ENCODE measurements around the gene TSHZ1. TPM values are rescaled to one million over a fixed set of nuclear protein-coding genes. Genes with fewer than 3 reads are reported as not detected.

TSHZ1 gene
- total RNA-seq, 1 experiment from 2014 or later: 7.3 TPM

DNA sequence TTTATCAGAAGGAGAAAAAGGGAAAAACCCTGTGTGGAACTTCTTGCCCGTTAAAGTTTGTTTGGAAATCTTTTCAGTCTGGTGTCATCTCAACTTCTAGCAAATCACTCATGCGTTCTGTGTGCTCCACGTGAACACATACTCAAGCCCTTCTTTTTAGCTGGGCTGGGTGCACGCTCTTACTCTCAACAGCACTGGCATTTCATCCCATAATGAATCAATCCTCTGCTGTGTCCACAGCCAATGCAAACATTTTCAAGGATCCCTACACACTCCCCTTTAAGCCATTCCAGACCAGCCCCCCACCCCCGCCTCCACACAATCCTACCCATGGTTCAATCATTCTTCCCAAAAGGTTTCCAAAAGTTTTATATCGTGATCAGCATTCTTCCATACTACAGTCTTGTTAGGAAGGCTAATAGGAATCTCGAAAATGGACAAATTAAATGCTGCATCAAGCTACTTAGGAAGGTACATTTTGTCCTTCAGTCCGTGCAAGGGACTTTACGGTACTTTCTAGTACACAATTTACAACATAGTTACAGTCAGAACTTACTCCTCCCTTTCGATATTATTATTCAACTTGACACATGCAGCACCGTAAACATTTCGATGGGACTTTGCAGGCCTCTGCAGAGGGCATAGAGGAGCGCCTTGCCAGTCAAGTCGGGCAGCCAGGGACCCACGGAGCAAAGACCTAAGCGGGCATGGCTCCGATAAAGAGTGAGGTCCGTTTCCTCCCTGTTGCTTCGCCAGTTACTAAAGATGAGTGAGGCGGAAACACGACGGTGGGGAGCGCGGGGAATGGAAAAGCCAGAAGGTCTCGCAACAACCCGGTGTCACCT is 3.1 kb upstream of the TSHZ1 start:
- DNase-seq (ENCODE audit: low read depth): no peak

DNA sequence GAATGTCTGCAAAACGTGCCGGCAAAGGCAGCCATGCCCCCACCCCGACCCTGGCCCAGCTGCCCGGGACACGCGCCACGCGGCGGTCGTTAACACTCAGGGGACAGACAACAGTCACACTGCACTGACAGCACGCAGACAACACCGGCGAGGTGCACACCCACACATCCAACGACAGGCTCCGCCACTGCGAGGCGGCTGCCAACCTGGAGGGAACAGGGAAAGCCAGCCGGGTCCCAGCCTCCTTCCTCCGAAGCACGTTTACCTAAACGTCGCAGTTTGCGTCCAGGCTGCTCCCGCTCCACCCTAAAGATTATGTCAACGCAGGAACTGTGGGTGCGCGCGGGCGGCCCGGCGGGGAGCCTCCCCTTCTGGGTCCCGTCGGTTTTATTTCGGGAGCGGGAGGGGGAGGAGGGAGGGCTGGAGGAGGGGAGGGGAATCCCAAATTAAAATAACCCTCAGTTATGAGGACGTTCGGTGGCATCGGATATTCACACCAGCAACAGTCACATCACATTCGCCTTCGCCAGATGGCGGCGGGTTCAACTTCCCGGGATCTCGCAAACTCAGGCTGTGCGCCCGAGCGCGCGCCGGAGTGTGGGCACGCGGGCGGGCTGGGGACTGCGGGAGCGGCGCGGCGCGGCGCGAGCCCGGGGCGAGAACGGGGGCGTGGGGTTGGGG is 2.3 kb upstream of the TSHZ1 start:
- DNase-seq (ENCODE audit: low read depth): peak; percentile 57

DNA sequence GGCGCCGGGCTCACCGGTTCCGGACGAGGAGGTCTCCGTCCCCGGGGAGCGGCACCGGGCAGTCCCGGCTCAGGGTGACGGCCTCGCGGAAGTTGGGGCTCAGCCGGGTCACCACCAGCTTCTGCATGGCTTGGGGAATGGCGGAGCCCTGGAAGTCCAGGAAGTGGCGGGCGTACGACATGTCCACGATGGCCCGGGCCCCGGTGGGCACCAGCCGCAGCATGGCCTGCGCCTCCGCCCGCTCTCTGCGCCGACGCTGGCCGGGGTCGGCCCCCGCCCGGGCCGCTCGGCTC is 1.8 kb upstream of the TSHZ1 start:
- no peak for DNase-seq (ENCODE audit: low read depth)

DNA sequence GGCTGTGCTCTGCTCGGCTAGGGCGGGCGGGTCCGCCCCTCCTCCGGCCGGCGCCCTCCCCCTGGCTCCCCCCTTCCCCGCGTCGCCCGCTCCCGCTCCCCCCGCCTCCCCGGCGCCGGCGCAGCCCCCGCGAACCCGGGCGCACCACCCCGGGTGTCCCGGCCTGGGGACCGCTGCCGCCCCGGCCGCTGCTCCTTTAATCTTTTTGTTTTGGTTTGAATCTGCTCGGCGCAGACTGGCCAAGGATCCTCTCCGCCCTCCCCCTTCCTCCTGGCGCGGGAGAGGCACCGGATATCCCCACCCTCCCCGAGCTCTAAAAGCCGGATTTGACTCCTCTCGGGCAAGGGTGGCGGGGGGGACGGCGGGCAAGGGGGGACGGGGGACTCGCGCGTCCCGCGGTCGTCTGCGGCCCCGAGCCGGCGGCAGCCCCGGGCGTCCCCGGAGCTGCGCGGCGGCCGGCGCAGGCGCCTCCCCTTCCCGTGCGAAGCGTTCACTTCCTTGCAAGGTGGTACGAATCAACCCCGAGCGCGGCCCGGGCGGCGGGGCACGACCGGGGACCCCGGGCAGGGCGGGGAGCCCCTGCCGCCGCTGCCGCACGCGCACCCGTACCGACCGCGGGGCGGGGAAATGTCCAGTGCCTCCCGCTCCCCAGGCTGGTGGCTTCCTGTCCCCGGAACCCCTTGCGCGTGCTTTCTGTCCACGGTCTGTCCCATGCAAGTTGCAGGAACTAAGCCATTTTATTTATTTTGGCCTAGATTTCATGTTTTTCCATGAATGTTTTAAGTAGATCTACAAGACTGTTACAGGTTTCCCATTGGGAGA is 1.3 kb upstream of the TSHZ1 start, which contains the start of gene PTGR3:
TSS of gene PTGR3 (minus strand) at position 11 of the 822 bp plus-strand sequence. CDS start 81 bp downstream, outside the sequence.
- DNase-seq (ENCODE audit: low read depth): peak; percentile 90

DNA sequence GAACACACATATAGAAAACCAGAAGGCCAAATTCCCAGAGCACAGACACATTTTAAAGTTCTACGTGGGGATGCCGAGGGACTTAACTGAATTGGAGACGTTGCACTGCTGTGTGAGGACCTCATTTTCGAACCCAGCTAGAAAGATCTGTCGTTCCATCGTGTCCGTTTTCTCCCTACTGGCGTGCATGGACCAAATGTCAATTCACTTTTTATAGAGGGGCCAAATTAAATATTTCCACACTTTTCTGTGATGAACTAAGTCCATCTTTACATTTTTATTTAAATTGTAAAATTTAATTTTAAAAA is 692 bp upstream of the TSHZ1 start:
- no peak for DNase-seq (ENCODE audit: low read depth)

DNA sequence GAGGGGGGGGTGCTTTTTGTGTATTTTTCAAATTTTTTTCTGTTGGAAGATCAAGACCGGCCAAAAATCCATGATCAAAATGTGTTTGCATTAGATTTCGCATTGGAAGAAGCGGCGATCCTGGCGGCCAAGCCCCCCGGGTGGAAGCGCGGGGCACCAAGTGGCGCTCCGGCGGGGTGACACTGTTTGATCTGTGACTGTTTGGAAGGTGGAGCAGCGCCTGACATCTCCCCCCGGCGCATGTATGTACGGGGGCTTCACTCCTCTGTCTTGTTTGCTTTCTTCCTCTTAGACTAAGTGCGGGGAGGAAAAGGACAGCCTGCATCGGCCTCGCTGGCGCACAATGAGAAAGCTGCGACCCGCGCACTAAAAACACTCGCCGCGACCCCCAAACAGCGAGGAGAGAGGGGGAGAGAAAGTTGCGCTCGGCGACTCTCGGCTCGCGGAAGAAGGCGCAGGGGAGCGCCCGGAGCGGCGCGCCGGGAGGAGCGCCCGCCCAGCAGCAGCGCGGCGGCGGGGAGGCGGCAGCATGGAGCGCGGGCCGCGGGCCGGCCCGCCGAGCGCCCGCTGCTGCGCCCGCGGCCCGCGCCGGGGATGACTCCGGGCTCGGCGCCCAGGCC is 515 bp downstream of the TSHZ1 start:
- DNase-seq (ENCODE audit: low read depth): no peak

DNA sequence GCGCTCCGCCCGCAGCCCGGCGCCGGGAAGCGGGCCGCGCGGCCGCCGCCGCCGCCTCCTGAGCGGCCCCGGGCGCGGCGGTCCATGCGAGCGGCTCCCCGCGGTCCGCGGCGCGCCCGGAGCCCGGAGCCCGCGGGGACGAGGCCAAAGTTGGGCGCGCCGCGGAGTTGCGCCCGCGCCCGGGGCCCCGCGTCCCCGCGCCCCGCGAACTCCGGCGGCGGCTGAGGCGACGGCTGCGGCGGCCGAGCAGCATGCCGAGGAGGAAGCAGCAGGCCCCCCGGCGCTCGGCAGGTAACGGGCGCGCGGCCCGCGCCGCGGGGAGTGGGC is 992 bp downstream of the TSHZ1 start:
- no peak for DNase-seq (ENCODE audit: low read depth)

DNA sequence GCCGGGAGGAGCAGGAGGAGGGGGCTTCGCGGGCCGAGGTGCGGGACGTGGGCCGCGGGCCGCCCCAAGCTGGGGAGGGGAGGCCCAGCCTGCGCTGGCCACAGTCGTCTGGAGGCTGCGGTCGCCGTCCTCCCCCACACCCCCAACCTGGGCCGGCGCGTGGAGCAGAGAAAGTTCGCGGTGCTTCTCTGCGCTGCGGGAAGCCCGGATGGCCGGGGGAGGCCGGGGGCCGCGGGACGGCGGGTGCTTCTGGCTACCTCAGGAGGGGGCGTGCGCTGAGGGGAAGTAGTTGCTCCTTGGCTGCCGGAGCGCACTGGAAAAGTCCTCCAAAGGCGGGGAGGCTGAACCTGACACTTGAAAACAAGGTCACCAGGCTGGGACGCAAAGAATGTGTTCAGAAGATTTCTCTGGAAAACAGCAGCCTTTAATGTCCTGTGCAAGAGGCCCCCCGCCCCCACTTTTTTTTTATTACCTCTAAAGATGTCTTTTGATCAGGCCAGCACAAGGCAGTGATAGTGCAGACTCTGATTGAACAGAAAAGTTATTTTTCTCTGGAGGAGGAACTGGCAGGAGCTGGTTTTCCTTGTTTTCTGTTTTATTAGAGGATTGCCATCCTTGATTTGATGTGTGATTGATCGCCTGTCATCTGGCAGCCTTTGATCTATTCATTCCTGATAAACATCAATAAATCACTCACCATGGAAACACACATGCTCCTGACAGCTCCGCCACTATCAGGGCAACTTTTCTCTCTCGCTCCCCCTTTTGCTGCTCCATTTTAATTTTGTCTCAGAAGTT is 1.6 kb downstream of the TSHZ1 start:
- DNase-seq (ENCODE audit: low read depth): no peak

DNA sequence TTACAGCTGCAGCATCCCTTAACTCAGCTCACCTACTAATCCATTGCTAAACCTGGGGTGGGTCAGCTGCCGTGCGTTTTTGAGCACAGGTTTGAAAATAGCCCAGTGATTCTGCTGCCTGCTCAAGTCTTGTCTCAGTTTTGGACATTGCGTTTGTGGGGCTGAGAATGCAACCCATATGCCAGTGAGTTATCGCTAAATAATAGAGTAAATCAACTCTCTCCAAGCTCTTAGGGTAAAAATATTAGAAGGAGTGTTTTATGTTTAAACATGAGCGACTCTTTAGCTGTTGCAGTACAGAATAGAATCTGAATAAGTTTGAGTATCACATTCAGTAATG is 2.1 kb downstream of the TSHZ1 start:
- no peak for DNase-seq (ENCODE audit: low read depth)

DNA sequence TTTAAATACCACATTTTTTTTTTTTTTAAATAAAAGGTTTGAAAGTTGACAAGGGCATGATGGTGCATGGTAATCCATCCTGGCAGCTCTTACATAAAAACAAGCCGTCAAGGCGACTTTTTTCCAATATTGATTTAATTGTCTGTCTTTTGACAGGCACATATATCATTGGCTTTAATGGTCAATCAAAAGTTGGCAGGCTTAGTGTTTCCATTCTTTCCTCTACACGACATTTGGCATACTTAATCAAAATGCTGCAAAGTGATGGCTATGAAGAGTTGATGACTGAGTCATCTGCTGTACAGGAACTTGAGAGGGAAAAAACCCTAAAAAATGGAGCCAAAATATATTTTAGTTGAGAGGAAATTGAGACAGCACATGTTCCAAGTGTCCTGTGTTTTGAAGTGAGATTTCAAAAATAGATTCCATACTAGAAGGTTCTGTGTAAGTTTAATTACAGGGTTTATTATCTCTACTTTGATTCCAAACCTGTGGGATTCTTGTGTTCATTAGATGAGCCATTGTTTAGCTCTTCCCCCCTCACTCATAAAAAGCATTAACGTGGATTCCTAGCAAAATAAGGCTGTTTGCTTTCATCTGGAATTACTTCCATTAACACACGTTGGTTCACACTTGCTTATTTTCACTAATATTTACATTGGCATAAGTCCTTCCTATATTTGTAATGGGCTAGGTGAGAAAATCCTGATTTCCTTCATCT is 3.2 kb downstream of the TSHZ1 start:
- peak; percentile 32 for DNase-seq (ENCODE audit: low read depth)

DNA sequence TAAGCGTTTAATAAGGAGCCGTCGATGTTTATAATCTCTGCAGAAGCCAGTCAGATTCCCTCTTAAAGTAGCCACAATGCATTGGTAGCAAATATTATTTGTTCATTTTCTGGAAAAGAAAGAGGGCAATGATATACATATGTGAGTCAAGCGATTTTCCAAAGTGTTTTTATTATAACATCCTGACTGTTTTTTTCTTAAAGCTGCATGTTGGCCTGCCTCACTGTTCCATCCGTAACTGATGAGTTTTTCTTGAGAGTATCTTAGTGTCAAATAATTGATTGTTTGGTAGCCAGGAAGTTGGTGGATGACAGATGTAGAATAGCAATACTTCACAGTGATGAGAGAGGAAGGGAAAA is 3.7 kb downstream of the TSHZ1 start:
- no peak for DNase-seq (ENCODE audit: low read depth)

DNA sequence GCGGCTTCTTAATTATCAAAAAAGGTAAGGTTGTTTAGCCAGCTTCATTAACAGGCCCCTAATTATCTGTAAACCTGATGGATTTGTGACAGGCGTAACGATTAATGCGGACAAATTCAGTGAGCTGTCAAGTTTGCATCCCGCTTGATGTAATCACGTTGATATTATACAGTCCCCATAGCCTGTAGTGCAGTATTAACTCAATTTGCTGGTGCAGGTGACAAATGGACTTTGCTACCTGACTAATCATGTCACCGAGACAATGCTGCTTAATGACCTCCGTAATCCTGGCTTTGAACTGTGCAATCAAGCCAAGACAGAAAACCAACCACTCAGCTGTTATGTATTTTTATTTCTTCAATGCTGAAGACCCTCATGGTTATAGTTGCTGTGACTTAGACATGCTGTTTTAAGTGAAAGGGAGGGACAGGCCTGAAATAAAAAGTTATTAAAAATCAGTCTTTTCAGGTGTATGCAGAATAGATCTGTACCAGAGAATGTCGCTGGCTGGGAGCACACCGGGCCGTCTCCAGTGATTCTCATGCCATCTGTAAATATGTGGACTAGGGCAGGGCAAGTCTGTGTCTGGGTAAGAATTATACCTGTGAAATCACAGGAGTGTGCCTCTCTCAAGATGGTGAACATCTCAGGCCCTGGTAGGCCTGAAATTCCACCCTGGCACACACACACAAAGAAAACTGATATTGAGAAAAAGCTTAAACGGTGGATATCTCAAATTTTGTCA is 4.3 kb downstream of the TSHZ1 start:
- DNase-seq (ENCODE audit: low read depth): no peak

DNA sequence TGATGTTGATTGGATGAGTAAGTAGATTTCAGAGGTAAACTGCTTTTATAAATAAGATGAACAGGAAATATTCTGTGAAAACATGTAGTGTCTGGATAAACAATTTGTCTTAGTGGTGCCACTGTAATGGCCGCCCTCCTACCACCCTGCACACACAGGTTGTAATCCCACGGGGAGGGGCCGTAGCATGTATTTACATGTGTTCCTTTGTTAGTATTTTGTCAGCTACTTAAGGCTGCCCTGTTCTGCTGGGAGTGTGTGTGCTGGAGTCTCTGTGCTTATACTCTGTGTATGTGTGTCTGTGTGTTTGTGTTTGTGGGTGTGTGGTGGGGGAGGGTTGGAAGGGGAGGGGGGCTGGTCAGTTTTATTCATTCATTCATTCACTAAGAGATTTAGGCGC is 5.1 kb downstream of the TSHZ1 start:
- DNase-seq (ENCODE audit: low read depth): no peak

DNA sequence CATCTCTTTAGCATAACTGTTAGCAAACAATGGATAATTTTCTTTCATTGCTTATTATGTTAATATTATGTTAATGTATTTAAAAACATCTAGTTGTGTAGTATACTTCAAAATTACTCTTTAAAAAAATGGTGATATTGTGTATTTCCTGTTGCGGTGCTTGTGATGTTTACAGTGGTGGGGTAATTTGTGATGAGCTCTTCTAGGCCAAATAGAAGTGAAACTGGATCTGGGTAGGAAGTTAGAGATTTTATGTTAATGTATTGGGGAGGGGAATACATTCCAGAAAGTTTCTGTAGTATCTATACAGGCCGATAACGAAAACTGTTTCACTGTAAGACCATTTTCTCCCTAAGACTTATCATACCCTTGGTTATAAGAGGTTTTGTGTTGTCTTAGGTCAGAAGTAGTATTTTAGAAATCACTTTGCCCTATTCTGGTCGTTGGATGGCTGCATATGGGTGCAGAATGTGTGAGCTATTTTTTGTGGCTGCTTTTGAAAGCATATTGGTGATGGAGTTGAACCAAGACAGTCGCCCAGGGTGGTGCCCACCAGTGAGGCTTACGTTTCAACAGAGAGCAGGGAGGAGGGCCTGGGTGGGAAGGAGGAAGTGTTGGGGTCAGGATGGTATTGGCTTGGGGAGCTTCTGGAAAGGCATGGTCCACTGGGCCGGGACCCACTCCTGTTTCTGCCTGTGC is 5.8 kb downstream of the TSHZ1 start:
- DNase-seq (ENCODE audit: low read depth): no peak

DNA sequence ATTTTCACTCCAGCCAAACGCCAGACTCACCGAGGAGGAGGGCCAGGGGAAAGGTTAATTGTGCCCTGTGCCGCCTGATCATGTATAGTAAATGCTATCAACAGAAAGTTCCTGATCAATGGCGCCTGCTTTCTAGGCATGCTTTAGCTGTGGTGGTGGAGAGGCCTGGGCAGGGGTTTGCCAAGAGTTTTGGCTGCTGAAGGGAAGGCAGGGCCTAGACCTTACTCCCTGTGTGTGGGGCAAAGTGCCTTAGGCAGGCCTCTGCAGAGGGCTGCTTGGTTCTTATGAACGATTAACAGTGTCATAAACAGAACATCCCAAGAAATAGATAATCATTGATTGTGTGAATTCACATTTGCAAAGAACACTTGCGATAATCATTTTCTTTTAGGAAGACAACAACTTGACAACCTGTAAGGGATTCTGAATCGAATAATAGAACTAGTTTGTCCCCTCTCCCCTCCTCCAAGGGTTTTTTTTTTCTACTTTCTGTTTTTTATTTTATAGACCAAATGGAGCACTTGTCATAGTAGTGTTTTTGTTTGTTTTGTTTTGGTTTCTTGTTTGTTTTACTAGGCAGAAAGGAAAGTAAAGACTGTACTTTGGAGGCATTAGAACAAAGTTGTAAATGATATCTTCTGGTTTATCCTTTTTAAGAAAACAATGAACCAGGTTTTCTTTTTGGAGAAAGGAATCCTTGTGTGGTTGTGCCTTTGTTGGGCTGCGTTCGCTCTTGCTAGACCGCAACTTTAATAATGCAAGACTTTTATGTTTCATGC is 6.5 kb downstream of the TSHZ1 start:
- no peak for DNase-seq (ENCODE audit: low read depth)

DNA sequence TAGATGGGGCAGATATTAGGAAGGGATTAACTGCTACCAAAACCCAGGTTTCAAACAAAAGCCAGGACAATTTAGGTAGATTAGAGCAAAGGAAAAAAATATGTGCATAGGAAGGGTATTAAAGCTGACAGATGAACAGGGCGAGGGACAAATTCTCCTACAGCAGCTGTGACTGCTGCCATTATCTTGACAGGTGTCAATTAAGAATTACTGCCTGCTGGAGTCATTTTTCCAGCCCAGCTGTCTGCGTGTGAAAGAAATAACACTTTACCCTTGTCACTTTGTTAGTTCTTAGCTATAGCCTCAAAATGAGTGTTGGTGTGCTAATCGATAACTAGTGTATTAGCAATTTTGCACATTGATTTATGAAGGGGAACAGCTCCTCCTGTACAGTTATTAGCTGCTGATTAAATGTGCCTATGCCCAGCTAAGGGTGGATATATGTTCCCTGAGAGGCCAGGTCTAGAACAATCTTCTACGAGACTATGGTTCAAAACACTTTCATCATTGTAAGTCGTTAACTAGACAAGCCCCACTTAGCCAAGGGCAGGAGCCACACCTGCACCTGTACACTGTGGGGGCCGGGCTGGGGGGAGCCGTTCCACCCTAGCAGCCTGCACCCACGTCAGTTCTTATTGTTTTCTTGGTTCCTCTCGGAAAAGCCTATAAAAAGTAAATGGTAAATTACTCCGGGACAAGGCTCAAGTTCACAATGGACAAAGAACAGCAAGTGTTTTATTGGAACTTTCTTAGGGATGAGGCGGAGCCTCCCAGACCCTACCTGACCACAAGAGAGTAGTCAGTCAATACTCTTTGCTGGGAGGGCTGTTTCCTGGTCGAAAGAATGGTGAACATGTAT is 7.7 kb downstream of the TSHZ1 start:
- no peak for DNase-seq (ENCODE audit: low read depth)

DNA sequence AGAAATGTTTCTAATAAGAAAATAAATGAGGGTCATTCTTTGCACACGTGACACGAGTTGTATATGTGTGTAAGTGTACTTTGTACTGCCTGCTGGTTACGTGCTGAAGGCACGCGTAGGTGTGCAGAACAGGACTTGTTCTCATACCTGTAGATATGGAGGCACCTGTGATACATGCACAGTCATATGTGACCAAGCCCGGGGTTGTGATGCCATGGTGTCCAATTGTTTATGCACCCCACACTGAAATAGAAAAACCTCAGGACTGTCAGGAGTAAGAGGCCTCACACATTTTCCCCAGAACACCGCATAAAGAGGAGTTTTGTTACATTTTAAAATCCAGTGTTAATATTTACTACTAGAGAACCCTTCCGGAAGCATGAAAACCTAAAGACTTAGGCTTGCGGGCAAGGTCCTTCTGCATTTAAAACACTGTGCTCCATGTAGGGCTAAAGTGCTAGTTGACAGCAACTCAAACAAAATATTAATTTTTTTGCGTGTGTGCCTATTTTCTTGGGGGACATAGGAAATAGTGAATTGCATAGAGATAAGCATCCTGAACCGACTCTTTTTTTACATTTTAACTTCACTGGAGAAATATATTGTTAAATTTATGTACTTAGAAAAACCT is 9.3 kb downstream of the TSHZ1 start:
- DNase-seq (ENCODE audit: low read depth): no peak
